A549 treated with AZD2906 at 1 μM for 4 hours (cell line): ENCODE data around the gene NOM1. TPM values are rescaled to one million over a fixed set of nuclear protein-coding genes. Genes with fewer than 3 reads are reported as not detected.

ENCODE experiments used
- total RNA-seq: library from RNA; stranded (reverse); fragments of 200-300 nt; extraction: Qiagen RNA extraction; gene quantifications from 5 replicates; pipeline ENCODE4 v1.2.3, GENCODE V29; 2022

Gene NOM1
- 16.2 to 20.5 TPM (median 18.1 TPM) in 5 replicates for total RNA-seq

GRCh38 chr7:156949541-156950380 is at the start of gene NOM1:
Gene NOM1, plus strand, starts transcription at chr7:156949712. Its CDS starts 26 bp downstream, at chr7:156949738.

GRCh38 chr7:157010588-157011332 is 61.2 kb downstream of the NOM1 start, which contains the start of gene MNX1:
Gene MNX1, minus strand, starts transcription at chr7:157010663. Its CDS starts 313 bp downstream, at chr7:157010350.

Other genes with a start within 250 kb of the NOM1 start
- 27.5 to 35.9 TPM (median 31.9 TPM) in 5 replicates for gene LMBR1, start 56.5 kb upstream of the NOM1 start, total RNA-seq
- gene MNX1, start 61.0 kb downstream of the NOM1 start, total RNA-seq: 3.2 to 4.8 TPM (median 4.8 TPM) in 5 replicates
- 58.8 to 69.4 TPM (median 62.4 TPM) in 5 replicates for gene UBE3C, start 189.2 kb downstream of the NOM1 start, total RNA-seq